ENCODE measurements around the gene COPS7A.

The COPS7A gene

DNA sequence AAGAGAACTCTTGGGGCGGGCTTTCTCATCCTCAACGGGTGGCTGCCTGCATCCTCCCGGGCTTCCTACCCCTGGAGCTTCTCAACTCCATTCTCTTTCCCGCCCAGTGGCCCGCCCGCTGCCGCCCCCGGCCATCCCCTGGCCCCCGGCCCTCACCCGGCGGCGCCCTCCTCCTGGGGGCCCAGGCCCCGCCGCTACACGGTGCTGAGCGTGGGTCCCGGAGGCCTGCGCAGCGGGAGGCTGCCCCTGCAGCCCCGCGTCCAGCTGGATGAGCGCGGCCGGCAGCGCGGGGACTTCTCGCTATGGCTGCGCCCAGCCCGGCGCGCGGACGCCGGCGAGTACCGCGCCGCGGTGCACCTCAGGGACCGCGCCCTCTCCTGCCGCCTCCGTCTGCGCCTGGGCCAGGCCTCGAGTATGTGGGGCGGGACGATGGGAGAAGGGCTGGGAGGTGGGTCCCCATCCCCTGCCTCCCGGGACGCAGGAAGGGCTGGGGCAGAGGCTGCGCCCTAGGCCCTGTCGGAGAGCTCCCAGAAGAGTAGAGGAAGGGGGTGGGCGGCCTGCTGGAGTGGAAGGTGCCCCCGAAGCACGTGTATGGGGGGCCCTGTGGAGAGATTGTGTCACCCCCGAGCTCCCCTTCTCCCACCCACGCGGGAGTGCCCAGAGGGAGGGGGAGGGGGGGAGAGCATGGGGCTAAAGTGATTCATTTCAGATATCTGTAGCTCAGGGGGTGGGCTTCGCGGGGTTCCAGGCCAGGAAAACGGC is 49.9 kb downstream of the COPS7A start:
- TF ChIP-seq, protein P1, sequence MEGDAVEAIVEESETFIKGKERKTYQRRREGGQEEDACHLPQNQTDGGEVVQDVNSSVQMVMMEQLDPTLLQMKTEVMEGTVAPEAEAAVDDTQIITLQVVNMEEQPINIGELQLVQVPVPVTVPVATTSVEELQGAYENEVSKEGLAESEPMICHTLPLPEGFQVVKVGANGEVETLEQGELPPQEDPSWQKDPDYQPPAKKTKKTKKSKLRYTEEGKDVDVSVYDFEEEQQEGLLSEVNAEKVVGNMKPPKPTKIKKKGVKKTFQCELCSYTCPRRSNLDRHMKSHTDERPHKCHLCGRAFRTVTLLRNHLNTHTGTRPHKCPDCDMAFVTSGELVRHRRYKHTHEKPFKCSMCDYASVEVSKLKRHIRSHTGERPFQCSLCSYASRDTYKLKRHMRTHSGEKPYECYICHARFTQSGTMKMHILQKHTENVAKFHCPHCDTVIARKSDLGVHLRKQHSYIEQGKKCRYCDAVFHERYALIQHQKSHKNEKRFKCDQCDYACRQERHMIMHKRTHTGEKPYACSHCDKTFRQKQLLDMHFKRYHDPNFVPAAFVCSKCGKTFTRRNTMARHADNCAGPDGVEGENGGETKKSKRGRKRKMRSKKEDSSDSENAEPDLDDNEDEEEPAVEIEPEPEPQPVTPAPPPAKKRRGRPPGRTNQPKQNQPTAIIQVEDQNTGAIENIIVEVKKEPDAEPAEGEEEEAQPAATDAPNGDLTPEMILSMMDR (IDR thresholded peaks at IDR 0.05; ENCODE audit: extremely low read depth, missing control alignments): no peak

GRCh38 chr12:6774499-6775062 is 50.7 kb downstream of the COPS7A start:
- DNase-seq (ENCODE audit: low spot score): no peak

More for the DNA sequence above, 49.9 kb downstream of the COPS7A start:
- no peak for DNase-seq (ENCODE audit: low spot score)

DNA sequence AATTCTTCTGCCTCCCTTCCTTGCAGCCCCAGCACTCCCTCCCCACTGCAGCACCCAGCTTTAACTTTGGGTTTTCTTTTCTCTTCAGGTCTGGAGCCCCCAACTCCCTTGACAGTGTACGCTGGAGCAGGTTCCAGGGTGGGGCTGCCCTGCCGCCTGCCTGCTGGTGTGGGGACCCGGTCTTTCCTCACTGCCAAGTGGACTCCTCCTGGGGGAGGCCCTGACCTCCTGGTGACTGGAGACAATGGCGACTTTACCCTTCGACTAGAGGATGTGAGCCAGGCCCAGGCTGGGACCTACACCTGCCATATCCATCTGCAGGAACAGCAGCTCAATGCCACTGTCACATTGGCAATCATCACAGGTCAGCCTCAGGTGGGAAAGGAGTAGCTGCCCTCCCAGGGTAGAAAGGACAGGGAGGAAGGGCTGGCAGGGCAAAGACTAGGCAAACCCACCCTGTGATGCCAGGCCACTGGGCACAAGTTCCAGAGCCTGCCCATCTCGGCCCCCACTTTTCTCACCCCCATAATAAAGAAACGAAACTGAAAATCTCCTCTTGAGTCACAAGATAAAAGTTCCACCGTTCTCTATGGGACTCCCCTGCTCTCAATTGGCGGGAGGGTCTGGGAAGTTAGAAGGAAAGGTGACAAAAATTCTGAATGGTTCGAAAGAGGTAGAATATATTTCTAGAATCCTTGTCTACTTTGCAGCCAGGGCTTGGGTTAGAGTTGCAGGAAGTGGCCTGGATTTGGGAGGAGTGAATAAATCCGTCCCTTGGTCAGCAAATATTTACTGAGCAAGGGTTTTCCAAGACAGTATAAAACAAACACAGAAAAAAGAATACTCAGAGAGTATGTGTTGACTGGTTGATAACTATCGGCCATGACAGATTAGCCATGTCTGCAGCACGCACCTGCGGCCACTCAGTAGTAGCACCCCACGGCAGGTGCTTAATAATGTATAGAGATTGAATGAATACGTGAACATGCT is 51.6 kb downstream of the COPS7A start:
- no peak for DNase-seq (ENCODE audit: low spot score)
- TF ChIP-seq, protein P1 (IDR thresholded peaks at IDR 0.05; ENCODE audit: extremely low read depth, missing control alignments): no peak

More at GRCh38 chr12:6774499-6775062, 50.7 kb downstream of the COPS7A start:
- TF ChIP-seq, protein P1 (IDR thresholded peaks at IDR 0.05; ENCODE audit: extremely low read depth, missing control alignments): no peak

DNA sequence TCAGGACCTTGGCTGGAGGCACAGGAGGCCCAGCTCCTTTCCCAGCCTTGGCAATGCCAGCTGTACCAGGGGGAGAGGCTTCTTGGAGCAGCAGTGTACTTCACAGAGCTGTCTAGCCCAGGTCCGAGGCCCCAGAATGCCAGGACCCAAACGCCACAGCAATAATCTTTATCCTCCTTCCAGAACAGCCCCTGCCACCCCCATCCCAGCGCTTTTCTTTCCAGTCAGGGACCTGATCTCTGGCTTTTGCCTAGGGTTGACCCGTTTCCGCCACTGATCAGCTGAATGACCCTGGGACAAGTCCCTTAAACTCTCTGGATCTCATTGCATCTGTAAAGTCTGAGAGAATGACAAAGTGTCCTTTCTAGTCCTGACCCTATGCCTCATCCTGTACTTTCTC is 53.5 kb downstream of the COPS7A start:
- TF ChIP-seq, protein P1 (IDR thresholded peaks at IDR 0.05; ENCODE audit: extremely low read depth, missing control alignments): no peak
- no peak for DNase-seq (ENCODE audit: low spot score)

GRCh38 chr12:6778217-6778573 is 54.3 kb downstream of the COPS7A start:
- no peak for DNase-seq (ENCODE audit: low spot score)
- TF ChIP-seq, protein P1 (IDR thresholded peaks at IDR 0.05; ENCODE audit: extremely low read depth, missing control alignments): no peak

GRCh38 chr12:6778574-6779550 is 55.0 kb downstream of the COPS7A start:
- peak; percentile 85 for DNase-seq (ENCODE audit: low spot score)
- TF ChIP-seq, protein P1 (IDR thresholded peaks at IDR 0.05; ENCODE audit: extremely low read depth, missing control alignments): peak; percentile 91

Data from GM20000 (cell line).